Kidney (tissue), 14 donors: Measurements from ENCODE around the gene GRB10. TPM values are rescaled to one million over a fixed set of nuclear protein-coding genes. Genes with fewer than 3 reads are reported as not detected.

Experiments used
- DNase-seq, 5 donors: peaks; one replicate each; pipeline ENCODE4 v3.0.0-alpha.2; 2013 to 2020
- FAIRE-seq: peaks from 2 replicates; lab custom pipeline; 2012; peaks lifted over from hg19 to GRCh38; lab: Jason Lieb, UNC
- H3K27ac ChIP-seq, 2 donors: one replicate each; pipeline ENCODE4 v1.7.0; 2013; ENCODE audit warnings: low read depth in 2 of 2, low read length in 2 of 2, inconsistent platforms in 1 of 2
- H3K27me3 ChIP-seq: one replicate; pipeline ENCODE4 v1.7.1; 2013; ENCODE audit warnings: low read length, inconsistent platforms; ENCODE audit not compliant: control insufficient read depth, insufficient read depth
- H3K36me3 ChIP-seq, 3 donors: one replicate each; pipeline versions ENCODE4 v1.7.0 to v1.7.1; 2013; ENCODE audit warnings: low read length in 3 of 3, control low read depth in 1 of 3, inconsistent platforms in 1 of 3; ENCODE audit not compliant: insufficient read depth in 3 of 3, control insufficient read depth in 2 of 3
- H3K4me1 ChIP-seq, 3 donors: one replicate each; pipeline versions ENCODE4 v1.7.0 to v1.7.1; 2013; ENCODE audit warnings: low read length in 3 of 3, inconsistent platforms in 1 of 3, low read depth in 1 of 3; ENCODE audit not compliant: control insufficient read depth in 2 of 3, insufficient read depth in 2 of 3
- H3K4me3 ChIP-seq, 3 donors: one replicate each; pipeline versions ENCODE4 v1.7.0 to v1.8.1; 2013; ENCODE audit warnings: low read length in 3 of 3, control low read depth in 1 of 3, inconsistent platforms in 1 of 3
- H3K9ac ChIP-seq, 3 donors: one replicate each; pipeline versions ENCODE4 v1.7.0 to v1.7.1; 2013; ENCODE audit warnings: low read length in 3 of 3, control low read depth in 1 of 3, inconsistent platforms in 1 of 3
- H3K9me3 ChIP-seq, 3 donors: one replicate each; pipeline versions ENCODE4 v1.7.0 to v1.7.1; 2013; ENCODE audit warnings: low read length in 3 of 3, control low read depth in 1 of 3, inconsistent platforms in 1 of 3; ENCODE audit not compliant: control insufficient read depth in 2 of 3, insufficient read depth in 1 of 3
- intact Hi-C: fragments of 100-400 bp; cut with DNase I; formaldehyde crosslinking; loops from one replicate; pipeline ENCODE4 v1.11.1; 2022
- polyA plus RNA-seq: library from polyadenylated mRNA; stranded (reverse); fragments of 350-450 nt; fragmentation: Illumina TruSeq; extraction: RNeasy Lipid Tissue Mini Kit (QIAGEN cat#74804); gene quantifications from one replicate; pipeline ENCODE4 v1.2.3, GENCODE V29; 2014; ENCODE audit warnings: low read depth, low replicate concordance; ENCODE audit not compliant: insufficient read depth
- total RNA-seq: library from RNA; stranded (reverse); fragmentation: NEBNext Ultra II Directional; extraction: Animal tissue kit (Norgen Biotek cat#: 25700); gene quantifications from one replicate; pipeline ENCODE4 v1.2.1, GENCODE V29; 2021
- TF ChIP-seq, protein P1 (sequence below): IDR thresholded peaks from 3 replicates; pipeline ENCODE4 v1.5.1; 2012; ENCODE audit warnings: mild to moderate bottlenecking, moderate library complexity, borderline replicate concordance; ENCODE audit not compliant: insufficient read depth; ENCODE audit errors: extremely low read depth
- donor health status: control.
- donor health status: control.
- donor health status: control.
- donor health status: control.
- donor health status: control.
- donor health status: DM: yes; HTN: yes; CAD: no.
- donor health status: Normal renal cell carcinoma (clear cell type).

GRB10 gene
- total and polyA plus RNA-seq, 2 donors from 2014 or later: 32.3 to 57.8 TPM

DNA sequence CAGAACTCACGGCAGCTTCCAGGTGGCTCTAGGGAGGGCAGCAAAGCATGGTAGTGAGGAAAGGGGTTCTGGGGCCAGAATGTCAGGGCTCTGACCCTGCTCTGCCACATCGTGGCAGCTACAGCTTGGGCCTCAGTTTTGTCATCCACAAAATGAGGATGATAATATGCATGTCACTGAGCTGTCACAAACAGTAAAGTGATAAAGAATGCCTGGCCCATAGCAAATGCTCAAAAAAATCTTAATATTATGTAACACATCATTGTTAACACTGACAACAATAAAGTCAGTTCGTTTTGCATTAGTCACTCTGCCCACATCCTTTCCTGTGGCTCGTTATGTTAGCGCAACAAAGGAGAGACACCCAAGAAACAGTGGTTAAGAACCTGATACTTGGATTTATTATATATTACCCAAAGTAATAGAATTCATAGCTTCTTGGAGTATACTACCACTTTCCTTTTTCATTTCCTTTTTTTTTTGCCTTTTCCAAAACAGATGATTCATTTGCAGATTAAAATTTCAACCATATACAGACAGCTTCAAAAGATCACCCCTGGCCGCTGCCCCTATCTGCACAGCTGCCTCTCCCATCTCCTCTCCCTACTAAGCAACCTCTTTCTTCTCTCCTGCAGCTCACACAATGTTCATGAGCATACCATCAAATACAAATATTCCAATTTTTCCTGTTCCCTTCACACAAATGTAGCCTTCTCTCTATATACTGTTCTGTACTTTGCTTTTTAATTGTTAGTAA, 172.0 kb downstream of the GRB10 start:
- Histone ChIP-seq H3K27ac (no peak overlapping the region), H3K27me3 (no peaks in the 10 kb centered on the region), H3K9ac (no peak overlapping the region), H3K9me3 (no peaks in the 10 kb centered on the region), H3K36me3 (peaks cover 3 to 59% (median 39%) of the 10 kb centered on the region in 3 donors), H3K4me3 (no peak overlapping the region), H3K4me1 (peaks cover 0 to 3% (median 0%) of the 10 kb centered on the region in 3 donors)
- intact Hi-C loops: no loop called here
- TF ChIP-seq, protein P1, sequence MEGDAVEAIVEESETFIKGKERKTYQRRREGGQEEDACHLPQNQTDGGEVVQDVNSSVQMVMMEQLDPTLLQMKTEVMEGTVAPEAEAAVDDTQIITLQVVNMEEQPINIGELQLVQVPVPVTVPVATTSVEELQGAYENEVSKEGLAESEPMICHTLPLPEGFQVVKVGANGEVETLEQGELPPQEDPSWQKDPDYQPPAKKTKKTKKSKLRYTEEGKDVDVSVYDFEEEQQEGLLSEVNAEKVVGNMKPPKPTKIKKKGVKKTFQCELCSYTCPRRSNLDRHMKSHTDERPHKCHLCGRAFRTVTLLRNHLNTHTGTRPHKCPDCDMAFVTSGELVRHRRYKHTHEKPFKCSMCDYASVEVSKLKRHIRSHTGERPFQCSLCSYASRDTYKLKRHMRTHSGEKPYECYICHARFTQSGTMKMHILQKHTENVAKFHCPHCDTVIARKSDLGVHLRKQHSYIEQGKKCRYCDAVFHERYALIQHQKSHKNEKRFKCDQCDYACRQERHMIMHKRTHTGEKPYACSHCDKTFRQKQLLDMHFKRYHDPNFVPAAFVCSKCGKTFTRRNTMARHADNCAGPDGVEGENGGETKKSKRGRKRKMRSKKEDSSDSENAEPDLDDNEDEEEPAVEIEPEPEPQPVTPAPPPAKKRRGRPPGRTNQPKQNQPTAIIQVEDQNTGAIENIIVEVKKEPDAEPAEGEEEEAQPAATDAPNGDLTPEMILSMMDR: no peak
- FAIRE-seq: no peak
- no peak for DNase-seq

DNA sequence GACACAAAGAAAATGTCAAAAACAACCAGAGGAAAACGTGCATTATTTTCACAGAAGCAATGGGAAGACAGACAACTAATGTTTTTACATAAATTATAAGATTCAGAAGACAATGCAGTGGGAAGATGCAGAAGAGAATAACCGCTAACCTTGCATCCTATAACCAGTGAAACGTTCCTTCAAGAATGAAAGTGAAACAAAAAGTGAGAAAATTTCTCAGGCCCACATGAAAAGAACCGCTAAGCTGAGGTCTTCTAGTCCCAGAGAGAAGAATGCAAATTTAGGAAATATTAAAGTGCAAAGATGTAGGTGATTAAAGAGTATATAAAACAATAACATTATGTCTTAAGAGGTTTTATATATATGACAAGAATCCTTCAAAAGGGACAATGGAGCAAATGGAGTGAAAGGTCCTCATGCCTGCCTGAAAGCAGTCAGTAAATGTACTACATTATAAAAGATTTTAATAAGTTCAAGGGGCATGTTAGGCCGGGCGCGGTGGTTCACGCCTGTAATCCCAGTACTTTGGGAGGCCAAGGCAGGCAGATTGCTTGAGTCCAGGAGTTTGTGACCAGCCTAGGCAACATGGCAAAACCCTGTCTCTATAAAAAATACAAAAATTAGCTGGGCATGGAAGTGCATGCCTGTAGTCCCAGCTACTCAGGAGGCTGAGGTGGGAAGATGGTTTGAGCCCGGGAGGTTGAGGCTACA, 174.3 kb downstream of the GRB10 start:
- DNase-seq (no peak), FAIRE-seq (no peak)
- Histone ChIP-seq H3K27ac (no peak overlapping the region), H3K4me3 (no peak overlapping the region), H3K9me3 (no peaks in the 10 kb centered on the region), H3K4me1 (no peaks in the 10 kb centered on the region), H3K27me3 (no peaks in the 10 kb centered on the region), H3K36me3 (peaks cover 0 to 65% (median 33%) of the 10 kb centered on the region in 3 donors), H3K9ac (no peak overlapping the region)
- intact Hi-C loops: no loop called here
- TF ChIP-seq, protein P1: no peak

DNA sequence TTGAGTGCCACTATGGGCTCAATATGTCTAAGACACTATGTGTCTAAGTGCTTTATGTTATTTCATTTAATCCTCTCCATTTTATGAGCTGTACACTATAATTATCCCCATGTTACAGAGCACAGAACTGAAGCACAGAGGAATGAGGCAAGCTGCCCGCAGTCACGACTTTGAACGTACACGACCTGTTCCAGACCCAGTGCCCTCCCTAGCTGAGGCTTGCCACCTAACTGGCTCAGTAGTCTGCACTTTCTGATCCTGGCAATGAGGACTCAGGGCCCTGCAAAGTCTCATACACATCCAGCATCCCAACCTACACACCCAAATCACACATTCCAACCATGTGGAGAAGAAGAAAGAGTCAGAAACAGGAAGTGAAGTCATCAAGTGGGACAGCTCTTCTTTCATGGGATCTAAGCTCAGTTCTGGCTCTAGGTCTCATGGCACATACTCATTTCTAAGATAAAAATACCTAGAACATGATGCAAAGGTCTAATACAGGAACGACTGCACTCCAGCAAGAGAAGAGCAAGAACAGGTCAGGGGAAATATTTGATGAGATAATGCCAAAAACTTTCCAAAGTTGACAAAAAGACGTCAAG, 175.1 kb downstream of the GRB10 start:
- Histone ChIP-seq H3K4me1 (no peaks in the 10 kb centered on the region), H3K36me3 (peaks cover 0 to 65% (median 35%) of the 10 kb centered on the region in 3 donors), H3K4me3 (no peak overlapping the region), H3K27ac (no peak overlapping the region), H3K9me3 (no peaks in the 10 kb centered on the region), H3K27me3 (no peaks in the 10 kb centered on the region), H3K9ac (no peak overlapping the region)
- FAIRE-seq: no peak
- intact Hi-C loops: no loop called here
- TF ChIP-seq, protein P1: no peak
- DNase-seq: no peak
